ENCODE results near the gene ASXL1. TPM values are rescaled to one million over a fixed set of nuclear protein-coding genes. Genes with fewer than 3 reads are reported as not detected.

Gene ASXL1
- polyA plus RNA-seq, 1 donor (not counting 4 experiments of a cell fraction or from before 2014, with no cell fraction given) = 20.0 TPM

- no peak overlapping the region for H3K4me2 ChIP-seq (ENCODE audit: control insufficient read depth, extremely low read depth, insufficient read depth, low read depth, low read length)
- FAIRE-seq (no peak), DNase-seq (ENCODE audit: low read depth, low spot score) (no peak)
- peaks cover 48% of the 10 kb centered on the region for H3K79me2 ChIP-seq (ENCODE audit: control insufficient read depth, insufficient read depth, low read length)
- H2AFZ ChIP-seq (ENCODE audit: control insufficient read depth, low read length) = no peak overlapping the region
- TF ChIP-seq CTCF (optimal IDR thresholded peaks at IDR 0.05 in 1 of 3, IDR thresholded peaks at IDR 0.05 in 1 of 3, conservative IDR thresholded peaks at IDR 0.05 in 1 of 3; ENCODE audit: extremely low read depth in 1 of 3, insufficient read depth in 2 of 3, low read length in 3 of 3) = no peak
- no peaks in the 10 kb centered on the region for H3K9me3 ChIP-seq (ENCODE audit: control insufficient read depth, low read depth, low read length)
- H3K27me3 ChIP-seq (ENCODE audit: control insufficient read depth, extremely low read depth, insufficient read depth, low read length) = no peaks in the 10 kb centered on the region
- dilution Hi-C loops (cut with MboI; ENCODE audit: extremely low pct_ligation_motif_present, low sequenced_read_pairs) = no loop called here
- no peaks in the 10 kb centered on the region for H3K4me1 ChIP-seq (ENCODE audit: control insufficient read depth, extremely low read depth, insufficient read depth, low read length)
- H3K4me3 ChIP-seq (ENCODE audit: control insufficient read depth in 2 of 3, extremely low read depth in 1 of 3, insufficient read depth in 2 of 3, low read depth in 1 of 3, low read length in 3 of 3) = no peak overlapping the region
- no peak overlapping the region for H3K27ac ChIP-seq (ENCODE audit: control insufficient read depth, insufficient read depth, low read length)
- H3K9ac ChIP-seq (ENCODE audit: control insufficient read depth, extremely low read depth, insufficient read depth, low read length) = no peak overlapping the region
- peaks cover 2 to 4% of the 10 kb centered on the region in 2 experiments for H3K36me3 ChIP-seq (ENCODE audit: control insufficient read depth in 2 of 2, extremely low read depth in 1 of 2, insufficient read depth in 2 of 2, low read length in 2 of 2)
- H3K9me1 ChIP-seq (ENCODE audit: control insufficient read depth, extremely low read depth, insufficient read depth, low read length) = no peaks in the 10 kb centered on the region
- H4K20me1 ChIP-seq (ENCODE audit: control insufficient read depth, extremely low read depth, insufficient read depth, low read length) = peaks cover 4% of the 10 kb centered on the region
Observed at GRCh38 chr20:32368925-32369324, 10.8 kb downstream of the ASXL1 start.

GRCh38 chr20:32370897-32371296 lies 12.8 kb downstream of the ASXL1 start:
- Histone ChIP-seq H3K27ac (ENCODE audit: control insufficient read depth, insufficient read depth, low read length) (no peak overlapping the region), H2AFZ (ENCODE audit: control insufficient read depth, low read length) (no peak overlapping the region), H3K4me2 (ENCODE audit: control insufficient read depth, extremely low read depth, insufficient read depth, low read depth, low read length) (no peak overlapping the region), H3K9ac (ENCODE audit: control insufficient read depth, extremely low read depth, insufficient read depth, low read length) (no peak overlapping the region), H3K36me3 (ENCODE audit: control insufficient read depth in 2 of 2, extremely low read depth in 1 of 2, insufficient read depth in 2 of 2, low read length in 2 of 2) (peaks cover 3 to 4% of the 10 kb centered on the region in 2 experiments), H3K9me1 (ENCODE audit: control insufficient read depth, extremely low read depth, insufficient read depth, low read length) (no peaks in the 10 kb centered on the region), H3K4me3 (ENCODE audit: control insufficient read depth in 2 of 3, extremely low read depth in 1 of 3, insufficient read depth in 2 of 3, low read depth in 1 of 3, low read length in 3 of 3) (no peak overlapping the region), H4K20me1 (ENCODE audit: control insufficient read depth, extremely low read depth, insufficient read depth, low read length) (no peaks in the 10 kb centered on the region), H3K4me1 (ENCODE audit: control insufficient read depth, extremely low read depth, insufficient read depth, low read length) (no peaks in the 10 kb centered on the region), H3K9me3 (ENCODE audit: control insufficient read depth, low read depth, low read length) (no peaks in the 10 kb centered on the region), H3K79me2 (ENCODE audit: control insufficient read depth, insufficient read depth, low read length) (peaks cover 28% of the 10 kb centered on the region), H3K27me3 (ENCODE audit: control insufficient read depth, extremely low read depth, insufficient read depth, low read length) (no peaks in the 10 kb centered on the region)
- no peak for TF ChIP-seq EZH2 (IDR thresholded peaks at IDR 0.05; ENCODE audit: low read length)
- TF ChIP-seq CTCF (optimal IDR thresholded peaks at IDR 0.05 in 1 of 3, IDR thresholded peaks at IDR 0.05 in 1 of 3, conservative IDR thresholded peaks at IDR 0.05 in 1 of 3; ENCODE audit: extremely low read depth in 1 of 3, insufficient read depth in 2 of 3, low read length in 3 of 3) = no peak
- dilution Hi-C loops (cut with MboI; ENCODE audit: extremely low pct_ligation_motif_present, low sequenced_read_pairs) = no loop called here
- DNase-seq (ENCODE audit: low read depth, low spot score) = no peak
- no peak for FAIRE-seq

All from keratinocyte (primary cell).